Spleen (tissue), 11 donors: Measurements from ENCODE around the gene LRBA. TPM values are rescaled to one million over a fixed set of nuclear protein-coding genes. Genes with fewer than 3 reads are reported as not detected.

Source experiments
- DNase-seq: peaks from one replicate; pipeline ENCODE4 v3.0.0-alpha.2; 2020
- H3K27ac ChIP-seq, 8 donors: fragments of 200-600 bp; sonication (generic) in 7 of 8; 1 replicate in 4 of 8; 2 replicates in 4 of 8; pipeline versions ENCODE4 v1.5.0 to v1.8.0; 2016 to 2021; ENCODE audit warnings: inconsistent platforms in 4 of 8, mild to moderate bottlenecking in 4 of 8, moderate library complexity in 1 of 8
- H3K27me3 ChIP-seq, 7 donors: fragments of 200-600 bp; sonication (generic) in 6 of 7; replicated peaks in 1 of 7; 1 replicate in 4 of 7; 2 replicates in 3 of 7; pipeline versions ENCODE4 v1.5.0 to v1.8.0; 2016 to 2021; ENCODE audit warnings: inconsistent platforms in 3 of 7, mild to moderate bottlenecking in 1 of 7
- H3K36me3 ChIP-seq, 6 donors: fragments of 200-600 bp; sonication (generic) in 5 of 6; 1 replicate in 4 of 6; 2 replicates in 2 of 6; pipeline versions ENCODE4 v1.5.0 to v1.8.0; 2016 to 2021; ENCODE audit warnings: inconsistent platforms in 2 of 6
- H3K4me1 ChIP-seq, 6 donors: fragments of 200-600 bp; sonication (generic) in 5 of 6; 1 replicate in 3 of 6; 2 replicates in 3 of 6; pipeline versions ENCODE4 v1.5.0 to v1.8.0; 2016 to 2021; ENCODE audit warnings: inconsistent platforms in 3 of 6
- H3K4me3 ChIP-seq, 8 donors: fragments of 200-600 bp; sonication (generic) in 7 of 8; 1 replicate in 4 of 8; 2 replicates in 4 of 8; pipeline versions ENCODE4 v1.5.0 to v1.8.0; 2016 to 2021; ENCODE audit warnings: inconsistent platforms in 4 of 8, mild to moderate bottlenecking in 4 of 8, moderate library complexity in 2 of 8
- H3K9me3 ChIP-seq, 8 donors: fragments of 200-600 bp; sonication (generic) in 7 of 8; 1 replicate in 4 of 8; 2 replicates in 4 of 8; pipeline versions ENCODE4 v1.5.0 to v1.8.0; 2016 to 2021; ENCODE audit warnings: inconsistent platforms in 4 of 8
- CTCF ChIP-seq, 11 experiments: fragments of 200-600 bp in 7 of 11; fragments of 450-650 bp in 4 of 11; sonication (generic) in 4 of 11; IDR thresholded peaks in 8 of 11; conservative IDR thresholded peaks in 3 of 11; 1 replicate in 7 of 11; 2 replicates in 4 of 11; pipeline versions ENCODE4 v1.4.0 to v1.8.0; 2016 to 2021; ENCODE audit warnings: antibody characterized with exemption in 11 of 11, inconsistent platforms in 4 of 11, mild to moderate bottlenecking in 1 of 11
- POLR2A ChIP-seq, 3 donors: fragments of 450-650 bp; IDR thresholded peaks; one replicate each; pipeline ENCODE4 v1.5.1; 2017; ENCODE audit warnings: antibody characterized with exemption in 3 of 3, mild to moderate bottlenecking in 1 of 3
- POLR2AphosphoS5 ChIP-seq, 3 donors: sonication (generic); formaldehyde crosslinking; IDR thresholded peaks; one replicate each; pipeline ENCODE4 v1.5.1; 2017; ENCODE audit warnings: antibody characterized with exemption in 3 of 3
- WGBS, 5 donors: extraction: QIAGEN DNeasy Blood & Tissue Kit in 3 of 5; methylation state at CpG; one replicate each; pipeline versions ENCODE4 v1.1.5 to v1.1.7; 2013 to 2018; 5-methylcytosine and 5-hydroxymethylcytosine counted together
- intact Hi-C: fragments of 100-400 bp; cut with DNase I; formaldehyde crosslinking; loops from one replicate; pipeline ENCODE4 v1.15.0; 2023; ENCODE audit warnings: low total_unique reads
- polyA plus RNA-seq, 3 donors: library from polyadenylated mRNA; stranded (reverse); fragments of 200-250 nt; gene quantifications; one replicate each; pipeline ENCODE4 v1.2.1, GENCODE V29; 2013
- total RNA-seq, 7 donors: library from RNA; depleted of rRNA in 3 of 7; stranded (reverse); fragments of >200 nt in 3 of 7; fragmentation: NEBNext Ultra II Directional in 4 of 7; extraction: Animal tissue kit (Norgen Biotek cat#: 25700) in 4 of 7; gene quantifications; one replicate each; pipeline versions ENCODE4 v1.1.0 to v1.2.1, GENCODE V29; 2016 to 2021
- donor health status: healthy with polysubstance abuse.
- donor health status: DM: no; HTN: no; CAD: no; lungs with moderate emphysema.
- donor health status: DM: no; HTN: no; CAD: no.
- donor health status: Bipolar disorder and iron deficiency.
- donor health status: healthy.
- donor health status: DM: no; HTN: no; CAD: no.
- donor health status: DM: yes; HTN: yes; CAD: no.

Gene LRBA
- total and polyA plus RNA-seq, 10 donors: 8.2 to 84.9 (median 50.5) TPM

- intact Hi-C loops: no loop called here
- TF ChIP-seq CTCF (IDR thresholded peaks at IDR 0.05 in 8 of 11, conservative IDR thresholded peaks at IDR 0.05 in 3 of 11) (no peak), POLR2A (IDR thresholded peaks at IDR 0.05) (no peak)
- H3K9me3 ChIP-seq: peaks cover 0 to 20% (median 6%) of the 10 kb centered on the region in 8 donors
- H3K27ac ChIP-seq: no peak overlapping the region
- peaks cover 0 to 31% (median 11%) of the 10 kb centered on the region in 6 donors for H3K4me1 ChIP-seq
- peaks cover 0 to 6% (median 0%) of the 10 kb centered on the region in 6 donors for H3K36me3 ChIP-seq
- WGBS, 5 donors: 71 to 81% (median 76%) methylated on average over 6 of the region's 6 CpGs
- no peaks in the 10 kb centered on the region for H3K27me3 ChIP-seq
- DNase-seq: no peak
- H3K4me3 ChIP-seq: no peak overlapping the region
Measured at GRCh38 chr4:150952167-150952845, 62.8 kb downstream of the LRBA start.

GRCh38 chr4:150950657-150951288 is 64.3 kb downstream of the LRBA start:
- Histone ChIP-seq H3K27ac (no peak overlapping the region), H3K27me3 (no peaks in the 10 kb centered on the region), H3K4me3 (no peak overlapping the region), H3K9me3 (peaks cover 0 to 10% (median 0%) of the 10 kb centered on the region in 8 donors), H3K4me1 (peaks cover 0 to 31% (median 18%) of the 10 kb centered on the region in 6 donors), H3K36me3 (no peaks in the 10 kb centered on the region)
- intact Hi-C loops: no loop called here
- WGBS, 5 donors: 90 to 96% (median 93%) methylated on average over 2 of the region's 2 CpGs
- no peak for TF ChIP-seq POLR2AphosphoS5 (IDR thresholded peaks at IDR 0.05)
- no peak for TF ChIP-seq POLR2A (IDR thresholded peaks at IDR 0.05)
- no peak for TF ChIP-seq CTCF (IDR thresholded peaks at IDR 0.05 in 8 of 11, conservative IDR thresholded peaks at IDR 0.05 in 3 of 11)
- no peak for DNase-seq

- DNase-seq: no peak
- Histone ChIP-seq H3K36me3 (no peaks in the 10 kb centered on the region), H3K4me3 (no peak overlapping the region), H3K27ac (no peak overlapping the region), H3K27me3 (no peaks in the 10 kb centered on the region), H3K9me3 (peaks cover 0 to 10% (median 0%) of the 10 kb centered on the region in 8 donors), H3K4me1 (peaks cover 0 to 31% (median 18%) of the 10 kb centered on the region in 6 donors)
- intact Hi-C loops: no loop called here
- no peak for TF ChIP-seq CTCF (IDR thresholded peaks at IDR 0.05 in 8 of 11, conservative IDR thresholded peaks at IDR 0.05 in 3 of 11)
- TF ChIP-seq POLR2AphosphoS5 (IDR thresholded peaks at IDR 0.05): no peak
- no peak for TF ChIP-seq POLR2A (IDR thresholded peaks at IDR 0.05)
Measured at GRCh38 chr4:150949943-150950342, 65.1 kb downstream of the LRBA start.

- TF ChIP-seq POLR2A (IDR thresholded peaks at IDR 0.05): no peak
- no peak for TF ChIP-seq CTCF (IDR thresholded peaks at IDR 0.05 in 8 of 11, conservative IDR thresholded peaks at IDR 0.05 in 3 of 11)
- TF ChIP-seq POLR2AphosphoS5 (IDR thresholded peaks at IDR 0.05): no peak
- 94 to 99% (median 96%) methylated on average over 2 of the region's 2 CpGs for WGBS, 5 donors
- H3K27ac ChIP-seq: no peak overlapping the region
- H3K27me3 ChIP-seq: no peaks in the 10 kb centered on the region
- H3K4me3 ChIP-seq: no peak overlapping the region
- peaks cover 0 to 37% (median 18%) of the 10 kb centered on the region in 6 donors for H3K4me1 ChIP-seq
- intact Hi-C loops: no loop called here
- DNase-seq: no peak
- H3K36me3 ChIP-seq: no peaks in the 10 kb centered on the region
- peaks cover 0 to 10% (median 0%) of the 10 kb centered on the region in 8 donors for H3K9me3 ChIP-seq
Measured at GRCh38 chr4:150949342-150949741, 65.7 kb downstream of the LRBA start.
